22Rv1 (cell line): Measurements from ENCODE around the gene ZNF883.
"Not testable (repeated sequence)": the region's sequence is repeated elsewhere in the genome, so short reads cannot be mapped to it uniquely, and the experiment has no call there.

Experiments
- ZFX ChIP-seq: fragments of 450-650 bp; IDR thresholded peaks from 2 replicates; pipeline ENCODE4 v1.6.1; 2017; ENCODE audit warnings: antibody characterized with exemption, borderline replicate concordance
- TF ChIP-seq, protein P1 (sequence below): fragments of 450-650 bp; IDR thresholded peaks from 2 replicates; pipeline ENCODE4 v1.5.1; 2017; ENCODE audit warnings: mild to moderate bottlenecking

DNA sequence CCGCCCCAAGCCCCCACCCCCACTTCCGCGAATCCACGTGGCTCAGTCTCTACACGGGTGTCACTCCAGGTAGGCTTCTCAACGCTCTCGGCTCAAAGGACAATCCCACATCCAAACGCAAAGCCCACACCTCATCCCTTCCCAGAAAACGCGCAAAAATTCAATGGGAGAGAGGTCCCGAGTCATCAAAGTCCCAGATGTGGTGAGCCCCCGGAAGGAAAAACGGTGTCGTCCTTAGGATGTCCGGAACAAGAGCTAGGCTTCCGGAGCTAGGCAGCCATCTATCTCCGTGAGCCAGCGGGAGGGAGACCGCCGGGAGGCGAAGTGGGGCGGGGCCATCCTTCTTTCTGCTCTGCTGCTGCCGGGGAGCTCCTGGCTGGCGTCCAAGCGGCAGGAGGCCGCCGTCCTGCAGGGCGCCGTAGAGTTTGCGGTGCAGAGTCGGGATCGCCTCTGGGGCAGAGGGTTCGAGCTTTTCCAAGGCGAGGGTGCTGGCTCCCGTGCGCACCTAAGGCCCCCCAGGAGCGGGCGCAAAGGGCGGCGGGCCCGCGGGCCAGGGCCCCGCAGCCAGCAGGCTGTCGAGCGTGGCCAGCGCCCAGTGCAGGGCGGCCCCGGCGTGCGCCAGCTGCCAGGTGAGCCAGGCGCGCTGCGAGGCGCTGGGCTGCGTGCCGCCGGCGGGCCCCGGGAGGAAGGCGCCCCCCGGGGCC, 47.7 kb upstream of the ZNF883 start:
- TF ChIP-seq, protein P1, sequence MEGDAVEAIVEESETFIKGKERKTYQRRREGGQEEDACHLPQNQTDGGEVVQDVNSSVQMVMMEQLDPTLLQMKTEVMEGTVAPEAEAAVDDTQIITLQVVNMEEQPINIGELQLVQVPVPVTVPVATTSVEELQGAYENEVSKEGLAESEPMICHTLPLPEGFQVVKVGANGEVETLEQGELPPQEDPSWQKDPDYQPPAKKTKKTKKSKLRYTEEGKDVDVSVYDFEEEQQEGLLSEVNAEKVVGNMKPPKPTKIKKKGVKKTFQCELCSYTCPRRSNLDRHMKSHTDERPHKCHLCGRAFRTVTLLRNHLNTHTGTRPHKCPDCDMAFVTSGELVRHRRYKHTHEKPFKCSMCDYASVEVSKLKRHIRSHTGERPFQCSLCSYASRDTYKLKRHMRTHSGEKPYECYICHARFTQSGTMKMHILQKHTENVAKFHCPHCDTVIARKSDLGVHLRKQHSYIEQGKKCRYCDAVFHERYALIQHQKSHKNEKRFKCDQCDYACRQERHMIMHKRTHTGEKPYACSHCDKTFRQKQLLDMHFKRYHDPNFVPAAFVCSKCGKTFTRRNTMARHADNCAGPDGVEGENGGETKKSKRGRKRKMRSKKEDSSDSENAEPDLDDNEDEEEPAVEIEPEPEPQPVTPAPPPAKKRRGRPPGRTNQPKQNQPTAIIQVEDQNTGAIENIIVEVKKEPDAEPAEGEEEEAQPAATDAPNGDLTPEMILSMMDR: not testable (repeated sequence)
- TF ChIP-seq ZFX: not testable (repeated sequence)
